GM18907 (cell line): Measurements from ENCODE around the gene NLRC3.
"Not testable (repeated sequence)": the region's sequence is repeated elsewhere in the genome, so short reads cannot be mapped to it uniquely, and the experiment has no call there.

ENCODE experiments used
- ATAC-seq: cut with Tn5 transposase; IDR thresholded peaks from one replicate; pipeline ENCODE4 v1.9.1; 2021; ENCODE audit warnings: mild to moderate bottlenecking, moderate library complexity; ENCODE audit not compliant: unreplicated experiment

NLRC3 gene

GRCh38 chr16:3550851-3551847 is 26.1 kb downstream of the NLRC3 start:
- no peak for ATAC-seq

- ATAC-seq: no peak
Measured at GRCh38 chr16:3549906-3550305, 27.3 kb downstream of the NLRC3 start.

DNA sequence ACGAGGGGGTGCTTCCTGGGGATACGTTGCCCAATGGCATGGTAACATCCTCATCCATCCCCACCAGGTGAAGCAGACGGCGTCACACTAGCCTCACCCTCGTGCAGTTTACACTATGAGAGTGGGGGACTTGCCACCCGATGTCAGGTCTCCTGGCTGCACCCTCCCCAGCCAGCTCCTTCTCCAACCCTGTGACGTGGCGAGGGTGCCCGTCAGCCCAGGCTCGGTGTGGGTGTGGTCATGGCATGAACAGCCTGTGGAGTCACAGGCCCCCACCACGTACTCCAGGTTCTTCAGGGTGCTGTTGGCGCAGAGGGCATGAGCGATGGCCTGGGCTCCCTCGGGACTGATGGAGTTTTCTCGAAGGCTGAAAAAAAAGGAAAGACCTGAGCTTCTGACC is 28.3 kb downstream of the NLRC3 start:
- no peak for ATAC-seq

DNA sequence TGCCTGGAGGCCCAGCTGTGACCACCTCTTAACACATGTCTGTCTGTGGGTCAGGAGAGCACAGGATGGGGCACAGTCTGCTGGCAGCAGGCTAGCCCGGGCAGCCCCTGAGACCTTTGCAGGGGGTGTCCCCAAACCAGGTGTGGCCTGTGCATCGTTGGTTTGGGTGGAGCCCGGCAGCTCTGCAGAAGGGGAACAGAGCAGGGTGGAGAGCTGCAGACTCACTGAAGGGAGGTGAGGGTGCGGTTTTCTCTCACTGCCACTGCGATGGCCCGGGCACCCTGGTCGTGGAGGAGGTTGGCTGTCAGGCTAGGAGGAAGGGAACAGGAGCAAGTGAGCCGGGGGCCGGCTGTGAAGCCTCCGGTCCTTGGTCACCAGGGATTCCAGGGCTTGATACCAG is 28.8 kb downstream of the NLRC3 start:
- no peak for ATAC-seq

DNA sequence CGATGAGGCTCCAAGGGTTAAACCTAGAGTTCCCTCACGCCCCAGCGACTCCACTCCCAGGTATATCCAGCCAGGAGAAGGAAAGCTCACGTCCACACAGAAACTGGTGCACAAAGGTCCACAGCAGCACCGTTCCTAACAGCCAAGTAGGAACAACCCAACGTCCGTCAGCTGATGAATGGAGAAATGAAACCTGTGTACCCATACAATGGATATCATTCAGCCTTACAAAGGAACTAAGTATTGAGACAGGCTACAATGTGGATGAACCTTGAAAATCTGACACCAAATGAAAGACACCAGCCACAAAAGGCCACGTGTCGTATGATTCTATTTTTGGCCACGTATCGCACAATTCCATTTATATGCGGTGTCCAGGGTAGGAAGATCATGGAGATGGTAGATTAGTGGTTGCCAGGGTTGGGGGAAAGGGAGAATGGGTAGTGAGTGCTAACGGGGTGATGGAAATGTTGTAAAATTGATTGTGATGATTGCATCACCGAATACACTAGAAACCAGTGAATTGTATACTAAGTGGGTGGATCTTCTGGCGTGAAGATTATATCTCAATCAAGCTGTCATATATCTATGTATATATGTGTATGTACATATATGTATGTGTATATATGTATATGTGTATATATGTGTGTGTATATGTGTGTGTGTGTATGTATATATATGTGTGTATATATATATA is 30.1 kb downstream of the NLRC3 start:
- ATAC-seq: no peak

GRCh38 chr16:3542601-3543373 is 34.4 kb downstream of the NLRC3 start:
- ATAC-seq: no peak

DNA sequence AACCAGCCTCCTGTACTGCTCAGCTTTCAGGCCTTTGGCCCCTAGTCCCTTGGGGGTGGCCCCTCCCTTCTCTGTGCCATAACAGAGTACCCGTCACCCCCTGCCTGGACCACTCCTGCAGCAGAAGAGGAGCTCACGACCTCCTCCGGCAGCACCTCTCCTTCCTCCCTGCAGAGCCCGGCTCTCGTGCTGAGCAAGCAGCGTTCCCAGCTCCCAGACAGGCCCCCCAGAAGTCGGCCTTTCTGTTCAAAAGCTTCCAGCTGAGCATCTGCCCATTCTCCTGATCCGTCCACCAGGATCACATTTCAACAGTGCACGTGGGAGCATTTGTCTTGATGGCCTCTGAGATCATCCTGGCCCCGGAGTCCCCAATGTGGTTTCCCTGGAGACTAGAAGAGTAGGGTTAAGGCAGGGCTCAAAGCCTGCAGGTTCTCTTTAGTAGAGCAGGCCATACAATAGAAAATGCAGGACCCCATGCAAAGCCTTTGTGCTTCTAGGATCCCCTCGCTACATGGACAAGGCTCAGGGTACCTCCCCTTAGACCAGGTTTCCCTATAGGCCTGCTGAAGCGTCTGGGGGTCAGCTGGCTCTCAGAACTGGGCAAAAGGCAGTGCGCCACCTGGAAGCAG is 35.6 kb downstream of the NLRC3 start:
- ATAC-seq: no peak

GRCh38 chr16:3538222-3538621 is 39.0 kb downstream of the NLRC3 start:
- ATAC-seq: no peak

DNA sequence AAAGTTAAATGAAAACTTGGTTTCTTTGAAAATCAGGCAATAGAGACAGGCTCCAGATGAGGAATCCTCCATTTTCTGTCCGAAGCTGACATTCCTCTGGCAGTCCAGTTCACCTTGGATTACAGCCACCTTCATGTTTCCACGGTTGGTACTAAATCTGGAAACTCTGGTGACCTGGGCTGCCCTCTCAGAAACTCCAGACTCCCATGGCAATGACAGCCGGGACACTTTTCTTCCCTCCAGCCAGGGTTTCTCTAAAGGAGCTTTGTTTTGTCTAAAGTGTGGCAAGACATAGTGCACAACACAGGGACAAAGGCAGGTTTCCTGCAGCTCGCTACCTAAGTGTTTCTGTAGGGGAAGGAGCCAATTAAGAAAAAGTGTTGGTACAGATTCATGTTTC is 40.4 kb downstream of the NLRC3 start:
- ATAC-seq: no peak

DNA sequence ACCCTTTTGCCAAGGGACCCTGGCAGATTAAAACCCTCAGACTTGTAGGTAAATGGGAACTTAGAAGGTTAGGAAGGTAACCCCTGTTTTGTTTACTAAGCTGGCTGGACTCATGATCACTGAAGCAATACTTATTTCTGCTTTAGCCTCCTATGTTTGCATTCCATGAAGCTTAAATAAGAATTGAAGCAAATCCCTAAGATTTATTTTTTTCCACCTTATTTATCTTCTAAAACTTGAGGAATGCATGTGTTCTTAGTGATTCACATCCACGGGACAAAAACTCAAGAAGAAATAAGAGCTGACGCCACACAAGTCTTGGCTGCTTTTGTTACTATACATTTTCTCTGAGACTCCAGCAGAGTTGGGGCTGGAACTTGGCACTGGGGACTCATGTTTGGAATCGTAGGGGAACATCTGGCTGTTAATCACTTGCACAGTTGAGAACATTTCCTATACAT is 40.9 kb downstream of the NLRC3 start:
- no peak for ATAC-seq

- ATAC-seq: no peak
Measured at GRCh38 chr16:3534126-3534525, 43.1 kb downstream of the NLRC3 start.

DNA sequence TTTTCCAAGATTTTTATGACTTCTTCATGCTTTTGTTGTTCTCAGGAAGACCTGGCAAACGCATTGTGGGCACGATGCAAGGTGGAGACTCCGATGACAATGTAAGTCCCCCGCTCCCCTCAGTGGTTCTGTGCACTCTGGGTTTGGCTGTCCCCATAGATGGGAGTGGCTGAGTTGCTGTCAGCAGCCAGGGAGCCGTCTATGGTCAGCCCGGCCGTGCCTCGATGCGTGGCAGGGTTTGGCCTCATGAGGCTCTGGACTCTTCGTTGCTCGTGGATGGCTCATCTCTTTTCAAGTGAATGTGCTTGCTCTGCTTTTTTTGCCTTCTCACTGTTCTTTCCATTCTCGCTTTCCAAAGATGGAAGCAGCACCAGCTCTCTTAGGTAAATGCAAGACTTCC is 44.5 kb downstream of the NLRC3 start:
- ATAC-seq: no peak

- no peak for ATAC-seq
Measured at GRCh38 chr16:3530371-3530914, 46.8 kb downstream of the NLRC3 start.

- ATAC-seq: no peak
Measured at GRCh38 chr16:3529175-3529574, 48.0 kb downstream of the NLRC3 start.

DNA sequence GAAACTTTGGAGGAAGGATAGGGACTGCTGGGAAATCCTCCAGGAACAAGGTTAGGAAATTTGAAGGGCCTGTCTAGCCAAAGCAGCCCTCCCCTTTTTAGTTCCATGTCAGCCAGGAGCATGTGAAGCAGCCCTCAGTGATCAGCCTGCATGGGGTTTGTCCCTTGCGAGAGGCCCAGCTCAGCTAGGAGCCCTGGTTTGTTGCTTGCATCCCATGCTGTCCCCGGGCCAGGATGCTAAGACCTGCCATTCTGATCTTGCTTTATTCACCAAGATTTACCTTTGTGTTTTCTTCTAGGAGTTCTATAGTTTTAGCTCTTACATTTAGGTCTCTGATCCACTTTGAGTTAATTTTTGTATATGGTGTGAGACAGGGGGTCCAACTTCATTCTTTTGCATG is 48.8 kb downstream of the NLRC3 start:
- ATAC-seq: no peak

GRCh38 chr16:3527216-3527829 is 49.9 kb downstream of the NLRC3 start:
- not testable (repeated sequence) for ATAC-seq

DNA sequence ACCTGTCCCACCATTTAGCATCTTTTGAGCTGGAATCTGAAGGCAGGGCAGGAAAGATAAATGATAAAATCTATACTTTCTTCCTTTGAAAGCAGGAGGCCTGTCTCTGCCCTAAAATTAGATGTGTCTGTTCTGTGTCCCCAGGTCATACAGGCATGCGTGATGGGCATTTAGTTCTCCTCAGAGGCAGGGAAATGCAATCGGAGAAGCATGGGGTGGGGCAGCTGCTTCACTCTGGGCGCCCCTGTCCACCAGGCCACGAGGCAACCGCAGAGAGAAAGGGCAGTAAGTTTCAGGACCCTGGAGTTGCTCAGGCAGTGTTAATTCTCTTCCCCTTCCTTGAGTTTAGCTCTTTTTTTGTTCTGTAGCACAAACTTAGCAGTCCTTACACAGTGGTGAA is 51.3 kb downstream of the NLRC3 start:
- no peak for ATAC-seq

- no peak for ATAC-seq
Measured at GRCh38 chr16:3523281-3523680, 53.9 kb downstream of the NLRC3 start.

GRCh38 chr16:3520841-3521240 is 56.4 kb downstream of the NLRC3 start:
- ATAC-seq: no peak

- no peak for ATAC-seq
Measured at GRCh38 chr16:3520413-3520812, 56.8 kb downstream of the NLRC3 start.
